ENCODE measurements around the gene CCDC7.

CCDC7 gene

GRCh38 chr10:32773105-32773504, 327.2 kb downstream of the CCDC7 start:
- H3K36me3 Mint-ChIP-seq (ENCODE audit: low read depth): peaks cover 6% of the 10 kb centered on the region
- no peak overlapping the region for H3K27ac Mint-ChIP-seq
- H3K9me3 Mint-ChIP-seq: peaks cover 29% of the 10 kb centered on the region
- no peaks in the 10 kb centered on the region for H3K4me1 Mint-ChIP-seq
- no peak for TF ChIP-seq CTCF (IDR thresholded peaks at IDR 0.05; ENCODE audit: unreplicated experiment in 3 of 3)
- no peak overlapping the region for H3K4me3 Mint-ChIP-seq
- H3K27me3 Mint-ChIP-seq (ENCODE audit: low read depth): no peaks in the 10 kb centered on the region

GRCh38 chr10:32786968-32787367, 341.0 kb downstream of the CCDC7 start:
- Mint-ChIP-seq H3K27ac (no peak overlapping the region), H3K4me1 (no peaks in the 10 kb centered on the region), H3K36me3 (ENCODE audit: low read depth) (no peaks in the 10 kb centered on the region), H3K27me3 (ENCODE audit: low read depth) (no peaks in the 10 kb centered on the region), H3K9me3 (peaks cover 9% of the 10 kb centered on the region), H3K4me3 (no peak overlapping the region)
- no peak for TF ChIP-seq CTCF (IDR thresholded peaks at IDR 0.05; ENCODE audit: unreplicated experiment in 3 of 3)

GRCh38 chr10:32787690-32788284, 341.8 kb downstream of the CCDC7 start:
- Mint-ChIP-seq H3K4me1 (no peaks in the 10 kb centered on the region), H3K4me3 (no peak overlapping the region), H3K27ac (no peak overlapping the region), H3K36me3 (ENCODE audit: low read depth) (no peaks in the 10 kb centered on the region), H3K27me3 (ENCODE audit: low read depth) (no peaks in the 10 kb centered on the region), H3K9me3 (peaks cover 9% of the 10 kb centered on the region)
- TF ChIP-seq CTCF (IDR thresholded peaks at IDR 0.05; ENCODE audit: unreplicated experiment in 3 of 3): no peak

- Mint-ChIP-seq H3K27me3 (ENCODE audit: low read depth) (no peaks in the 10 kb centered on the region), H3K4me3 (no peak overlapping the region), H3K4me1 (no peaks in the 10 kb centered on the region), H3K27ac (no peak overlapping the region), H3K9me3 (peaks cover 9% of the 10 kb centered on the region), H3K36me3 (ENCODE audit: low read depth) (no peaks in the 10 kb centered on the region)
- TF ChIP-seq CTCF (IDR thresholded peaks at IDR 0.05; ENCODE audit: unreplicated experiment in 3 of 3): no peak
Observed at GRCh38 chr10:32788359-32788758, 342.4 kb downstream of the CCDC7 start.

- H3K9me3 Mint-ChIP-seq: peaks cover 9% of the 10 kb centered on the region
- H3K4me3 Mint-ChIP-seq: no peak overlapping the region
- no peaks in the 10 kb centered on the region for H3K36me3 Mint-ChIP-seq (ENCODE audit: low read depth)
- no peaks in the 10 kb centered on the region for H3K4me1 Mint-ChIP-seq
- H3K27ac Mint-ChIP-seq: no peak overlapping the region
- H3K27me3 Mint-ChIP-seq (ENCODE audit: low read depth): no peaks in the 10 kb centered on the region
- TF ChIP-seq CTCF (IDR thresholded peaks at IDR 0.05; ENCODE audit: unreplicated experiment in 3 of 3): no peak
Observed at GRCh38 chr10:32790483-32790882, 344.5 kb downstream of the CCDC7 start.

GRCh38 chr10:32793033-32793432, 347.1 kb downstream of the CCDC7 start:
- no peaks in the 10 kb centered on the region for H3K4me1 Mint-ChIP-seq
- H3K4me3 Mint-ChIP-seq: no peak overlapping the region
- H3K36me3 Mint-ChIP-seq (ENCODE audit: low read depth): no peaks in the 10 kb centered on the region
- H3K27ac Mint-ChIP-seq: no peak overlapping the region
- TF ChIP-seq CTCF (IDR thresholded peaks at IDR 0.05; ENCODE audit: unreplicated experiment in 3 of 3): no peak
- H3K27me3 Mint-ChIP-seq (ENCODE audit: low read depth): no peaks in the 10 kb centered on the region
- peaks cover 2% of the 10 kb centered on the region for H3K9me3 Mint-ChIP-seq
